H1 (cell line): ENCODE results near the gene TUBGCP3. TPM values are rescaled to one million over a fixed set of nuclear protein-coding genes. Genes with fewer than 3 reads are reported as not detected.

Source experiments
- CTCF ChIA-PET: fragments of 300-600 bp; sonication (Branson Sonifier 250); formaldehyde crosslinking; loops from one replicate; lab custom pipeline; 2021; ENCODE audit not compliant: partially characterized antibody; lab: Charles Lee
- POLR2A ChIA-PET: fragments of 300-600 bp; sonication (Branson Sonifier 250); formaldehyde crosslinking; loops from one replicate; lab custom pipeline; 2021; ENCODE audit warnings: inconsistent platforms; ENCODE audit not compliant: partially characterized antibody; lab: Charles Lee
- DNase-seq, 2 experiments: peaks; one replicate each; pipeline versions ENCODE4 v3.0.0 to v3.0.0-alpha.2; 2010 to 2022; ENCODE audit warnings: low spot score in 2 of 2, low read depth in 1 of 2, mixed read lengths in 1 of 2
- FAIRE-seq: peaks from 2 replicates; lab custom pipeline; 2011; peaks lifted over from hg19 to GRCh38; lab: Jason Lieb, UNC
- H2AFZ ChIP-seq: 2 replicates; pipeline ENCODE4 v1.8.1; 2012; ENCODE audit warnings: low read length, inconsistent platforms
- H2AK5ac ChIP-seq: 2 replicates; pipeline ENCODE4 v1.6.1; 2013; ENCODE audit warnings: low read depth, low read length
- H2BK120ac ChIP-seq: replicated peaks from 2 replicates; pipeline ENCODE3; 2013; ENCODE audit warnings: low read depth, low read length, inconsistent platforms
- H2BK12ac ChIP-seq: 2 replicates; pipeline ENCODE4 v1.6.1; 2013; ENCODE audit warnings: low read depth, low read length
- H2BK15ac ChIP-seq: 2 replicates; pipeline ENCODE4 v1.6.1; 2013; ENCODE audit warnings: low read length
- H2BK20ac ChIP-seq: 2 replicates; pipeline ENCODE4 v1.6.1; 2013; ENCODE audit warnings: low read length
- H2BK5ac ChIP-seq: 2 replicates; pipeline ENCODE4 v1.6.1; 2013; ENCODE audit warnings: low read depth, low read length
- H3K14ac ChIP-seq: 2 replicates; pipeline ENCODE4 v1.6.1; 2013; ENCODE audit warnings: inconsistent platforms; ENCODE audit not compliant: insufficient read length
- H3K18ac ChIP-seq: 2 replicates; pipeline ENCODE4 v1.6.1; 2013; ENCODE audit warnings: low read length; ENCODE audit errors: extremely low read depth
- H3K23ac ChIP-seq: 2 replicates; pipeline ENCODE4 v1.6.1; 2013; ENCODE audit warnings: inconsistent platforms; ENCODE audit not compliant: insufficient read length
- H3K23me2 ChIP-seq: 2 replicates; pipeline ENCODE4 v1.6.1; 2013; ENCODE audit warnings: low read depth, low read length
- H3K27ac ChIP-seq: 2 replicates; pipeline ENCODE4 v1.6.1; 2011; ENCODE audit warnings: low read depth, low read length, inconsistent platforms
- H3K27me3 ChIP-seq, 4 experiments: replicated peaks in 1 of 4; 1 replicate in 1 of 4; 2 replicates in 3 of 4; pipeline versions ENCODE4 v1.6.1 to v1.8.1; 2011 to 2013; ENCODE audit warnings: low read length in 3 of 4, mild to moderate bottlenecking in 3 of 4, inconsistent platforms in 2 of 4, mixed read lengths in 2 of 4, moderate library complexity in 1 of 4; ENCODE audit not compliant: control insufficient read depth in 3 of 4, insufficient read depth in 3 of 4; ENCODE audit errors: extremely low read depth in 1 of 4
- H3K36me3 ChIP-seq, 4 experiments: 2 replicates each; pipeline versions ENCODE4 v1.6.1 to v1.8.1; 2011 to 2013; ENCODE audit warnings: mild to moderate bottlenecking in 4 of 4, low read length in 3 of 4, moderate library complexity in 2 of 4, control low read depth in 1 of 4, inconsistent platforms in 1 of 4; ENCODE audit not compliant: insufficient read depth in 4 of 4, control insufficient read depth in 2 of 4
- H3K4ac ChIP-seq: replicated peaks from 2 replicates; pipeline ENCODE3; 2013; ENCODE audit warnings: low read length, low read depth, mixed read lengths, inconsistent platforms; ENCODE audit not compliant: insufficient read length
- H3K4me1 ChIP-seq, 4 experiments: replicated peaks in 1 of 4; 1 replicate in 1 of 4; 2 replicates in 3 of 4; pipeline versions ENCODE4 v1.6.1 to v1.8.1; 2011 to 2013; ENCODE audit warnings: low read length in 3 of 4, inconsistent platforms in 2 of 4, mixed read lengths in 1 of 4; ENCODE audit not compliant: insufficient read depth in 4 of 4, control insufficient read depth in 3 of 4
- H3K4me2 ChIP-seq, 2 experiments: 2 replicates each; pipeline versions ENCODE4 v1.6.1 to v1.8.1; 2011 to 2013; ENCODE audit warnings: low read depth in 2 of 2, low read length in 2 of 2, control low read depth in 1 of 2, inconsistent platforms in 1 of 2, mild to moderate bottlenecking in 1 of 2; ENCODE audit not compliant: insufficient read depth in 1 of 2
- H3K4me3 ChIP-seq, 4 experiments: fragments of 200-600, 300-600 bp in 1 of 4; sonication (generic), shearing (Covaris generic), sonication (Bioruptor Twin) in 1 of 4; 2 replicates each; pipeline versions ENCODE4 v1.5.1 to v1.8.1; 2011 to 2016; ENCODE audit warnings: low read length in 4 of 4, low read depth in 3 of 4, control low read depth in 2 of 4, inconsistent platforms in 2 of 4, mild to moderate bottlenecking in 2 of 4, mixed read lengths in 1 of 4, moderate library complexity in 1 of 4; ENCODE audit not compliant: insufficient read depth in 2 of 4; ENCODE audit errors: extremely low read depth in 1 of 4
- H3K56ac ChIP-seq: replicated peaks from 2 replicates; pipeline ENCODE3; 2013; ENCODE audit warnings: low read depth, mild to moderate bottlenecking, mixed read lengths, low read length, inconsistent platforms; ENCODE audit not compliant: insufficient read length
- H3K79me1 ChIP-seq: 2 replicates; pipeline ENCODE4 v1.6.1; 2013; ENCODE audit warnings: low read depth, low read length, control low read depth
- H3K79me2 ChIP-seq, 2 experiments: 2 replicates each; pipeline versions ENCODE4 v1.6.1 to v1.8.1; 2012 to 2013; ENCODE audit warnings: low read length in 2 of 2, mild to moderate bottlenecking in 2 of 2, inconsistent platforms in 1 of 2; ENCODE audit not compliant: insufficient read depth in 2 of 2, control insufficient read depth in 1 of 2
- H3K9ac ChIP-seq, 4 experiments: replicated peaks in 1 of 4; 1 replicate in 1 of 4; 2 replicates in 3 of 4; pipeline versions ENCODE4 v1.6.1 to v1.8.1; 2011 to 2013; ENCODE audit warnings: low read depth in 3 of 4, low read length in 3 of 4, control low read depth in 2 of 4, mild to moderate bottlenecking in 2 of 4, moderate library complexity in 2 of 4, inconsistent platforms in 1 of 4; ENCODE audit errors: extremely low read depth in 1 of 4
- H3K9me3 ChIP-seq, 2 experiments: 2 replicates each; pipeline versions ENCODE4 v1.6.1 to v1.8.1; 2012 to 2013; ENCODE audit warnings: mild to moderate bottlenecking in 2 of 2, moderate library complexity in 2 of 2, control low read depth in 1 of 2, inconsistent platforms in 1 of 2, low read depth in 1 of 2, low read length in 1 of 2, mixed read lengths in 1 of 2; ENCODE audit not compliant: insufficient read depth in 2 of 2
- H4K20me1 ChIP-seq, 2 experiments: replicated peaks in 1 of 2; 2 replicates each; pipeline versions ENCODE3 to v1.8.1; 2011 to 2013; ENCODE audit warnings: inconsistent platforms in 2 of 2, low read length in 2 of 2, mild to moderate bottlenecking in 1 of 2; ENCODE audit not compliant: insufficient read depth in 2 of 2, control insufficient read depth in 1 of 2
- H4K5ac ChIP-seq: 2 replicates; pipeline ENCODE4 v1.6.1; 2013; ENCODE audit warnings: low read length, low read depth, mixed read lengths, inconsistent platforms; ENCODE audit not compliant: insufficient read length
- H4K8ac ChIP-seq: 2 replicates; pipeline ENCODE4 v1.8.0; 2013; ENCODE audit warnings: mild to moderate bottlenecking, moderate library complexity, low read length, inconsistent platforms; ENCODE audit not compliant: insufficient read depth; ENCODE audit errors: extremely low read depth
- H4K91ac ChIP-seq: replicated peaks from 2 replicates; pipeline ENCODE3; 2013; ENCODE audit warnings: low read length, mixed read lengths, inconsistent platforms; ENCODE audit not compliant: insufficient read length
- BRCA1 ChIP-seq: IDR thresholded peaks from 2 replicates; pipeline ENCODE4 v1.6.1; 2012; ENCODE audit warnings: low read depth, low read length, improper control_type of control experiment
- CTCF ChIP-seq, 3 experiments: IDR thresholded peaks; 1 replicate in 2 of 3; 2 replicates in 1 of 3; pipeline versions ENCODE4 v1.5.1 to v1.6.1; 2011; ENCODE audit warnings: low read length in 3 of 3, mild to moderate bottlenecking in 3 of 3, inconsistent platforms in 2 of 3, low read depth in 1 of 3, moderate library complexity in 1 of 3; ENCODE audit not compliant: insufficient read depth in 1 of 3; ENCODE audit errors: control extremely low read depth in 1 of 3
- E2F6 ChIP-seq: IDR thresholded peaks from 2 replicates; pipeline ENCODE4 v1.6.1; 2012; ENCODE audit warnings: inconsistent platforms
- FOSL1 ChIP-seq: IDR thresholded peaks from 2 replicates; pipeline ENCODE4 v1.6.1; 2011; ENCODE audit warnings: mild to moderate bottlenecking, low read depth, low read length, moderate library complexity; ENCODE audit not compliant: insufficient read depth
- RAD21 ChIP-seq, 2 experiments: IDR thresholded peaks in 1 of 2; conservative IDR thresholded peaks in 1 of 2; 2 replicates each; pipeline ENCODE4 v1.6.1; 2011; ENCODE audit warnings: low read depth in 2 of 2, low read length in 2 of 2, improper control_type of control experiment in 1 of 2, inconsistent platforms in 1 of 2, mild to moderate bottlenecking in 1 of 2, moderate library complexity in 1 of 2
- SIN3A ChIP-seq, 2 experiments: IDR thresholded peaks in 1 of 2; conservative IDR thresholded peaks in 1 of 2; 2 replicates each; pipeline ENCODE4 v1.6.1; 2011 to 2012; ENCODE audit warnings: low read length in 2 of 2, improper control_type of control experiment in 1 of 2, low read depth in 1 of 2, mild to moderate bottlenecking in 1 of 2
- SIRT6 ChIP-seq: IDR thresholded peaks from one replicate; pipeline ENCODE4 v1.7.1; 2012; ENCODE audit warnings: low read length, inconsistent platforms
- USF2 ChIP-seq: IDR thresholded peaks from 2 replicates; pipeline ENCODE4 v1.6.1; 2011; ENCODE audit warnings: low read length, improper control_type of control experiment
- WGBS, 2 experiments: shearing (Covaris generic) in 1 of 2; methylation state at CpG; one replicate each; pipeline versions ENCODE4 v1.1.6 to v1.1.7; 2013 to 2015; ENCODE audit warnings: low lambda C conversion rate in 2 of 2, mixed read lengths in 2 of 2, inconsistent platforms in 1 of 2, low coverage in 1 of 2, missing lambda C conversion rate in 1 of 2; ENCODE audit not compliant: insufficient replicate concordance in 2 of 2, insufficient coverage in 1 of 2, insufficient read length in 1 of 2; ENCODE audit errors: extremely low coverage in 1 of 2, missing lambda C conversion rate in 1 of 2; 5-methylcytosine and 5-hydroxymethylcytosine counted together
- polyA plus RNA-seq, 7 experiments: library from polyadenylated mRNA; depleted of rRNA in 3 of 7; stranded (reverse) in 5 of 7; unstranded in 2 of 7; fragments of >200 nt in 5 of 7; fragments of 200-250 nt in 2 of 7; gene quantifications; 1 replicate in 5 of 7; 2 replicates in 1 of 7; 4 replicates in 1 of 7; pipeline versions ENCODE4 v1.2.1 to v1.2.3, GENCODE V29; 2011 to 2013; ENCODE audit warnings: missing spikeins in 2 of 7, mixed read lengths in 2 of 7
- total RNA-seq: library from RNA; stranded (reverse); fragmentation: NEBNext Ultra II Directional; extraction: Animal tissue kit (Norgen Biotek cat#: 25700); gene quantifications from 2 replicates; pipeline ENCODE4 v1.2.1, GENCODE V29; 2021

Gene TUBGCP3
- total and polyA plus RNA-seq, 2 of the 8 experiments (the other 6 are each of a cell fraction or from before 2014, with no cell fraction given), result 27.0 to 31.7 TPM

- ChIA-PET CTCF (interaction anchor here (1.1 to 1.7 kb wide), 3 partner anchors 9 to 111 kb away, joined by 4 read pairs; no protein-coding TSS in a partner anchor), POLR2A (no interaction called here)
- 86% methylated on average over 11 of the region's 11 CpGs; no CpG with 5 or more reads in 1 of the 2 experiments for WGBS, 2 experiments
- Histone ChIP-seq H3K4me1 (no peaks in the 10 kb centered on the region), H3K14ac (no peak overlapping the region), H4K91ac (peak overlapping the region; percentile 27), H3K79me2 (no peaks in the 10 kb centered on the region), H3K79me1 (no peaks in the 10 kb centered on the region), H2BK5ac (no peak overlapping the region), H3K4me3 (no peak overlapping the region), H2AK5ac (no peak overlapping the region), H2BK15ac (no peak overlapping the region), H3K18ac (no peak overlapping the region), H2BK120ac (no peak overlapping the region), H4K8ac (no peak overlapping the region), H3K27me3 (no peaks in the 10 kb centered on the region), H3K9ac (no peak overlapping the region), H3K27ac (no peak overlapping the region), H3K4ac (no peak overlapping the region), H4K5ac (no peak overlapping the region), H3K23ac (no peak overlapping the region), H2BK20ac (no peak overlapping the region), H2AFZ (no peak overlapping the region), H3K36me3 (no peaks in the 10 kb centered on the region), H2BK12ac (no peak overlapping the region), H4K20me1 (no peaks in the 10 kb centered on the region), H3K4me2 (no peak overlapping the region), H3K23me2 (no peaks in the 10 kb centered on the region), H3K56ac (no peak overlapping the region), H3K9me3 (no peaks in the 10 kb centered on the region)
- DNase-seq (no peak), FAIRE-seq (no peak)
- TF ChIP-seq E2F6 (no peak), SIRT6 (no peak), USF2 (no peak), SIN3A (conservative IDR thresholded peaks at IDR 0.05 in 1 of 2, IDR thresholded peaks at IDR 0.05 in 1 of 2; ENCODE audit: low read depth in 1 of 2, low read length in 2 of 2) (no peak), CTCF (IDR thresholded peaks at IDR 0.05; ENCODE audit: control extremely low read depth in 1 of 3, insufficient read depth in 1 of 3, low read depth in 1 of 3, low read length in 3 of 3) (no peak), RAD21 (IDR thresholded peaks at IDR 0.05 in 1 of 2, conservative IDR thresholded peaks at IDR 0.05 in 1 of 2; ENCODE audit: low read depth in 2 of 2, low read length in 2 of 2) (no peak), FOSL1 (no peak), BRCA1 (no peak)
These were observed 39.2 kb upstream of the TUBGCP3 start for GRCh38 chr13:112627161-112627560.
